Measurements from ENCODE around the gene UTP14C.

Gene UTP14C

DNA sequence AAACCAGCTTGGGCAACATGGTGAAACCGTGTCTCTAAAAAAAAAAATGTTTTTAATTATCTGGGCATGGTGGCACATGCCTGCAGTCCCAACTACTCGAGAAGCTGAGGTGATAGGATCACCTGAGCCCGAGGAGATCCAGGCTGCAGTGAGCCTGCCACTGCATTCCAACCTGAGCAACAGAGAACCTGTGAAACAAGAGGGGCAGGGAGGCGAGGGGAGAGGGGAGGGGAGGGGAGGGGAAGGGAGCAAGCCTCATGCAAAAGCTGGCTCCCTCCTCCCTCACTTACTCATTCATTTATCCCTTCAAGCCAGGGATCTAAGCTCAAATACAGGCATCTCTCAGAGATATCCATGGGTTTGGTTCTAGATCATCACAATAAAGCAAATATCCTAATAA lies 22.1 kb upstream of the UTP14C start (continued):
- TF ChIP-seq PPARA (CRISPR knock-in tag; IDR thresholded peaks at IDR 0.05; ENCODE audit: borderline replicate concordance) (no peak), TOX (CRISPR knock-in tag; IDR thresholded peaks at IDR 0.05; ENCODE audit: borderline replicate concordance) (no peak), ESRRG (CRISPR knock-in tag; IDR thresholded peaks at IDR 0.05) (no peak), ZNF8 (CRISPR knock-in tag; IDR thresholded peaks at IDR 0.05) (no peak)
- TF ChIP-seq, protein P1, sequence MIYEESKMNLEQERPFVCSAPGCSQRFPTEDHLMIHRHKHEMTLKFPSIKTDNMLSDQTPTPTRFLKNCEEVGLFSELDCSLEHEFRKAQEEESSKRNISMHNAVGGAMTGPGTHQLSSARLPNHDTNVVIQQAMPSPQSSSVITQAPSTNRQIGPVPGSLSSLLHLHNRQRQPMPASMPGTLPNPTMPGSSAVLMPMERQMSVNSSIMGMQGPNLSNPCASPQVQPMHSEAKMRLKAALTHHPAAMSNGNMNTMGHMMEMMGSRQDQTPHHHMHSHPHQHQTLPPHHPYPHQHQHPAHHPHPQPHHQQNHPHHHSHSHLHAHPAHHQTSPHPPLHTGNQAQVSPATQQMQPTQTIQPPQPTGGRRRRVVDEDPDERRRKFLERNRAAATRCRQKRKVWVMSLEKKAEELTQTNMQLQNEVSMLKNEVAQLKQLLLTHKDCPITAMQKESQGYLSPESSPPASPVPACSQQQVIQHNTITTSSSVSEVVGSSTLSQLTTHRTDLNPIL (CRISPR knock-in tag; IDR thresholded peaks at IDR 0.05; ENCODE audit: low read depth), result no peak

DNA sequence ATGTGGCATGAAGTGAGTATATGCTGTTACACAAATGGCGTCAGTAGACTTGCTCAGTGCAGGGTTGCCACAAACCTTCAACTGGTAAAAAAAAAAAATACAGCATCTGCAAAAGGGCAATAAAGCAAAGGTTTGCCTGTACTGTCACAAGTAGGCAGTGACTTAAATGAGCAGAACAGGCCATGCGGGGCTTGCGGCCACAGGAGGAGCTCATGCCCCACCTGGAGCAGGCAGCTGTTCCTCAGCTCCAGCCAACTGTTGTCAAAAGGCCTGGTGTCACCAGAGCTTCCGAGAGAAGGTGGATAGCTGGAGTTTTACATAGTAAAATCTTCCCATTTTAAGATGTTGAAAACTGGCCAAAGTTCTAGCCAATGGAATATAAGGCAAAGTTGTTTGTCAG lies 20.9 kb upstream of the UTP14C start:
- ATAC-seq, result no peak

DNA sequence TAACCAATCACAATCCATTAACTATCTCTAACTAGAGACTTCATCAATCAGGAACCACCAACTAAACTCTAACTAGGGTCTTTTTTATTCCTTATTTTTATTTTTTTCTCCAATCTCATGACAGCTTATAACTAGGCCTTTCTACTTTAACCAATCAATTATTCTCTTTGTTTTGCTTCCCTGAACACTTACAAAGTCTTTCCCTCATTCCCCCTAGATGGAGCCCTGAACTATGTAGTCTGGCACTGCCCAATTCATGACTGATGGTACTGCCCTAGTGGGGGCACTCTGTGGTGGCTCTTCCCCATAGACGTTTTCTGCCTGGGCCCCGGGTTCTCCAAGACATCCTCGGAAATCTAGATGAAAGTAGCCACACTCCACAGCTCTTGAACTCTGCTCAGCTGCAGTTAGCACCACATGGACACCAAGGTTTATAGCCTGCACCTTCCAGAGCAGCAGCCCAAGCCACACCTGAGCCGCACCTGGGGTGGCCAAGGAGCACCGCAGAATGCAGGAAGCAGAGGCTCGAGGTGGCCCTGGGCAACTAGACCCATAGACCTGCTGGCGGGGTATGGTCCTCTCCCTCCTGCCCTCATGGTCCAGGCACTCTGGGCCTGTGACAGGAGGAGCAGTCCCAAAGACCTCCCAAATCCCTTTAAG lies 19.9 kb upstream of the UTP14C start:
- ATAC-seq, result no peak
- TF ChIP-seq PPARA (CRISPR knock-in tag; IDR thresholded peaks at IDR 0.05; ENCODE audit: borderline replicate concordance), result no peak
- TF ChIP-seq, protein P2, sequence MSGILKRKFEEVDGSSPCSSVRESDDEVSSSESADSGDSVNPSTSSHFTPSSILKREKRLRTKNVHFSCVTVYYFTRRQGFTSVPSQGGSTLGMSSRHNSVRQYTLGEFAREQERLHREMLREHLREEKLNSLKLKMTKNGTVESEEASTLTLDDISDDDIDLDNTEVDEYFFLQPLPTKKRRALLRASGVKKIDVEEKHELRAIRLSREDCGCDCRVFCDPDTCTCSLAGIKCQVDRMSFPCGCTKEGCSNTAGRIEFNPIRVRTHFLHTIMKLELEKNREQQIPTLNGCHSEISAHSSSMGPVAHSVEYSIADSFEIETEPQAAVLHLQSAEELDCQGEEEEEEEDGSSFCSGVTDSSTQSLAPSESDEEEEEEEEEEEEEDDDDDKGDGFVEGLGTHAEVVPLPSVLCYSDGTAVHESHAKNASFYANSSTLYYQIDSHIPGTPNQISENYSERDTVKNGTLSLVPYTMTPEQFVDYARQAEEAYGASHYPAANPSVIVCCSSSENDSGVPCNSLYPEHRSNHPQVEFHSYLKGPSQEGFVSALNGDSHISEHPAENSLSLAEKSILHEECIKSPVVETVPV (CRISPR knock-in tag; IDR thresholded peaks at IDR 0.05), result no peak
- no peak for TF ChIP-seq CSDC2 (CRISPR knock-in tag; IDR thresholded peaks at IDR 0.05)
- TF ChIP-seq, protein P3, sequence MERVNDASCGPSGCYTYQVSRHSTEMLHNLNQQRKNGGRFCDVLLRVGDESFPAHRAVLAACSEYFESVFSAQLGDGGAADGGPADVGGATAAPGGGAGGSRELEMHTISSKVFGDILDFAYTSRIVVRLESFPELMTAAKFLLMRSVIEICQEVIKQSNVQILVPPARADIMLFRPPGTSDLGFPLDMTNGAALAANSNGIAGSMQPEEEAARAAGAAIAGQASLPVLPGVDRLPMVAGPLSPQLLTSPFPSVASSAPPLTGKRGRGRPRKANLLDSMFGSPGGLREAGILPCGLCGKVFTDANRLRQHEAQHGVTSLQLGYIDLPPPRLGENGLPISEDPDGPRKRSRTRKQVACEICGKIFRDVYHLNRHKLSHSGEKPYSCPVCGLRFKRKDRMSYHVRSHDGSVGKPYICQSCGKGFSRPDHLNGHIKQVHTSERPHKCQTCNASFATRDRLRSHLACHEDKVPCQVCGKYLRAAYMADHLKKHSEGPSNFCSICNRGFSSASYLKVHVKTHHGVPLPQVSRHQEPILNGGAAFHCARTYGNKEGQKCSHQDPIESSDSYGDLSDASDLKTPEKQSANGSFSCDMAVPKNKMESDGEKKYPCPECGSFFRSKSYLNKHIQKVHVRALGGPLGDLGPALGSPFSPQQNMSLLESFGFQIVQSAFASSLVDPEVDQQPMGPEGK (CRISPR knock-in tag; IDR thresholded peaks at IDR 0.05; ENCODE audit: borderline replicate concordance), result no peak
- no peak for TF ChIP-seq ZC3H10 (CRISPR knock-in tag; IDR thresholded peaks at IDR 0.05)
- TF ChIP-seq, protein P4, sequence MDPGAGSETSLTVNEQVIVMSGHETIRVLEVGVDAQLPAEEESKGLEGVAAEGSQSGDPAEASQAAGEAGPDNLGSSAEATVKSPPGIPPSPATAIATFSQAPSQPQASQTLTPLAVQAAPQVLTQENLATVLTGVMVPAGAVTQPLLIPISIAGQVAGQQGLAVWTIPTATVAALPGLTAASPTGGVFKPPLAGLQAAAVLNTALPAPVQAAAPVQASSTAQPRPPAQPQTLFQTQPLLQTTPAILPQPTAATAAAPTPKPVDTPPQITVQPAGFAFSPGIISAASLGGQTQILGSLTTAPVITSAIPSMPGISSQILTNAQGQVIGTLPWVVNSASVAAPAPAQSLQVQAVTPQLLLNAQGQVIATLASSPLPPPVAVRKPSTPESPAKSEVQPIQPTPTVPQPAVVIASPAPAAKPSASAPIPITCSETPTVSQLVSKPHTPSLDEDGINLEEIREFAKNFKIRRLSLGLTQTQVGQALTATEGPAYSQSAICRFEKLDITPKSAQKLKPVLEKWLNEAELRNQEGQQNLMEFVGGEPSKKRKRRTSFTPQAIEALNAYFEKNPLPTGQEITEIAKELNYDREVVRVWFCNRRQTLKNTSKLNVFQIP (CRISPR knock-in tag; IDR thresholded peaks at IDR 0.05; ENCODE audit: borderline replicate concordance, low read depth), result no peak
- TF ChIP-seq TCF4 (CRISPR knock-in tag; IDR thresholded peaks at IDR 0.05; ENCODE audit: borderline replicate concordance), result no peak
- no peak for TF ChIP-seq ZFP30 (CRISPR knock-in tag; IDR thresholded peaks at IDR 0.05)
- TF ChIP-seq GLIS3 (CRISPR knock-in tag; IDR thresholded peaks at IDR 0.05), result no peak
- no peak for TF ChIP-seq ZFP3 (CRISPR knock-in tag; IDR thresholded peaks at IDR 0.05)
- no peak for TF ChIP-seq ZNF565 (CRISPR knock-in tag; conservative IDR thresholded peaks at IDR 0.05; ENCODE audit: low read depth)
- TF ChIP-seq, protein P1 (CRISPR knock-in tag; IDR thresholded peaks at IDR 0.05; ENCODE audit: low read depth), result no peak

More for the DNA sequence above, 20.9 kb upstream of the UTP14C start:
- TF ChIP-seq ZNF70 (CRISPR knock-in tag; IDR thresholded peaks at IDR 0.05), result no peak
- TF ChIP-seq ZNF565 (CRISPR knock-in tag; conservative IDR thresholded peaks at IDR 0.05; ENCODE audit: low read depth), result no peak
- TF ChIP-seq ZNF8 (CRISPR knock-in tag; IDR thresholded peaks at IDR 0.05), result no peak
- TF ChIP-seq OSR1 (CRISPR knock-in tag; IDR thresholded peaks at IDR 0.05), result no peak

DNA sequence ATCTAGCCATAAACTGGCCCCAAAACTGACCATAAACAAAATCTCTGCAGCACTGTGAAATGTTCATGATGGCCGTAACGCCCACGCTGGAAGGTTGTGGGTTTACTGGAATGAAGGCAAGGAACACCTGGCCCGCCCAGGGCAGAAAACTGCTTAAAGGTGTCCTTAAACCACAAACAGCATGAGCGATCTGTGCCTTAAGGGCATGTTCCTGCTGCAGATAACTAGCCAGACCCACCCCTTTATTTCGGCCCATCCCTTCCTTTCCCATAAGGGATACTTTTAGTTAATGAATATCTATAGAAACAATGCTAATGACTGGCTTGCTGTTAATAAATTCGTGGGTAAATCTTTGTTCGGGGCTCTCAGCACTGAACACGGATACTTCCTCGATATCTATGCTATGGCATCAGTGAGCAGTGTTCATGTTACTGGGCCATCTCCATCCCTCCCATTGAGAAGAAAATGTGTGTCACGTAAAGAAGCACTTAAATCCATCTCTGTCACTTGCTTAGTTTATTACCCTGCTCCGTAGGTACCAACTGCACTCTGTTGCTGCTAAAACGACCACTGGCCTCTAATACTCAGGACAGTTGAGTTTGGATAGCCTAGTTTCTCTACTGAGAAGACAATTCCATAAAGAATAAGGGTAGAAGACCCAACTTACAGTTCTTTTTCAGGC lies 18.5 kb upstream of the UTP14C start:
- no peak for ATAC-seq
- TF ChIP-seq GLIS3 (CRISPR knock-in tag; IDR thresholded peaks at IDR 0.05) (no peak), OSR1 (CRISPR knock-in tag; IDR thresholded peaks at IDR 0.05) (no peak), ZC3H10 (CRISPR knock-in tag; IDR thresholded peaks at IDR 0.05) (no peak), RARB (CRISPR knock-in tag; IDR thresholded peaks at IDR 0.05) (no peak), ESRRG (CRISPR knock-in tag; IDR thresholded peaks at IDR 0.05) (no peak), ZFP3 (CRISPR knock-in tag; IDR thresholded peaks at IDR 0.05) (no peak), CSDC2 (CRISPR knock-in tag; IDR thresholded peaks at IDR 0.05) (no peak), ZNF565 (CRISPR knock-in tag; conservative IDR thresholded peaks at IDR 0.05; ENCODE audit: low read depth) (no peak), ZNF70 (CRISPR knock-in tag; IDR thresholded peaks at IDR 0.05) (no peak), ISL1 (CRISPR knock-in tag; IDR thresholded peaks at IDR 0.05) (no peak)
- TF ChIP-seq, protein P2 (CRISPR knock-in tag; IDR thresholded peaks at IDR 0.05), result no peak
- TF ChIP-seq, protein P4 (CRISPR knock-in tag; IDR thresholded peaks at IDR 0.05; ENCODE audit: borderline replicate concordance, low read depth), result no peak

All from SK-N-SH treated with all-trans-retinoic acid at 6 μM for 48 hours (cell line).